ENCODE measurements around the gene NRP1.

The NRP1 gene

GRCh38 chr10:33129141-33129995 is 205.1 kb downstream of the NRP1 start:
- TF ChIP-seq ZBTB7A (IDR thresholded peaks at IDR 0.05; ENCODE audit: low read depth) (no peak), TCF12 (IDR thresholded peaks at IDR 0.05; ENCODE audit: low read depth) (no peak), CREB1 (IDR thresholded peaks at IDR 0.05; ENCODE audit: low read depth) (no peak), TEAD4 (IDR thresholded peaks at IDR 0.05) (no peak), REST (IDR thresholded peaks at IDR 0.05; ENCODE audit: low read depth) (no peak), NFIC (IDR thresholded peaks at IDR 0.05) (no peak), FOXM1 (IDR thresholded peaks at IDR 0.05; ENCODE audit: borderline replicate concordance, low read depth) (no peak), EGR1 (IDR thresholded peaks at IDR 0.05) (no peak), CEBPB (IDR thresholded peaks at IDR 0.05) (no peak)

GRCh38 chr10:33127622-33128021 is 206.8 kb downstream of the NRP1 start:
- no peak for TF ChIP-seq CREB1 (IDR thresholded peaks at IDR 0.05; ENCODE audit: low read depth)
- no peak for TF ChIP-seq RAD21 (IDR thresholded peaks at IDR 0.05; ENCODE audit: low read depth)
- no peak for TF ChIP-seq YY1 (IDR thresholded peaks at IDR 0.05; ENCODE audit: low read depth)
